NCI-H1436 treated with DMSO at 0.1 percent for 48 hours (cell line): ENCODE results near the gene MERTK.
"Not testable (repeated sequence)": the region's sequence is repeated elsewhere in the genome, so short reads cannot be mapped to it uniquely, and the experiment has no call there.

ENCODE experiments used
- DNase-seq: peaks from one replicate; lab custom pipeline; 2025; lab: John Stamatoyannopoulos, UW

Gene MERTK

GRCh38 chr2:112045446-112046014, 147.1 kb downstream of the MERTK start:
- no peak for DNase-seq

- no peak for DNase-seq
Measured at GRCh38 chr2:112046231-112046630, 147.8 kb downstream of the MERTK start.

GRCh38 chr2:112047537-112048235, 149.3 kb downstream of the MERTK start:
- no peak for DNase-seq

GRCh38 chr2:112048236-112048592, 149.8 kb downstream of the MERTK start:
- no peak for DNase-seq

GRCh38 chr2:112048887-112049286, 150.5 kb downstream of the MERTK start:
- DNase-seq: peak; percentile 59

GRCh38 chr2:112050316-112050715, 151.9 kb downstream of the MERTK start:
- no peak for DNase-seq

- DNase-seq: peak; percentile 52
Measured at GRCh38 chr2:112053917-112054846, 155.8 kb downstream of the MERTK start.

GRCh38 chr2:112054847-112055729, 156.7 kb downstream of the MERTK start, which contains the start of gene TMEM87B:
TMEM87B (plus strand) TSS chr2:112055269; CDS start chr2:112055592, 323 bp downstream.
- DNase-seq: peak; percentile 73

- DNase-seq: no peak
Measured at GRCh38 chr2:112055730-112056625, 157.6 kb downstream of the MERTK start.

- DNase-seq: no peak
Measured at GRCh38 chr2:112056626-112056987, 158.2 kb downstream of the MERTK start.

GRCh38 chr2:112059671-112060070, 161.3 kb downstream of the MERTK start:
- no peak for DNase-seq

GRCh38 chr2:112061299-112061698, 162.9 kb downstream of the MERTK start:
- no peak for DNase-seq

GRCh38 chr2:112061840-112062239, 163.4 kb downstream of the MERTK start:
- no peak for DNase-seq

- DNase-seq: no peak
Measured at GRCh38 chr2:112062894-112063293, 164.5 kb downstream of the MERTK start.

GRCh38 chr2:112065486-112065885, 167.1 kb downstream of the MERTK start:
- DNase-seq: no peak

GRCh38 chr2:112065966-112066365, 167.6 kb downstream of the MERTK start:
- no peak for DNase-seq

GRCh38 chr2:112069794-112070193, 171.4 kb downstream of the MERTK start:
- DNase-seq: not testable (repeated sequence)

- no peak for DNase-seq
Measured at GRCh38 chr2:112073875-112074274, 175.5 kb downstream of the MERTK start.

GRCh38 chr2:112074506-112074905, 176.1 kb downstream of the MERTK start:
- no peak for DNase-seq

GRCh38 chr2:112075490-112076260, 177.3 kb downstream of the MERTK start:
- DNase-seq: no peak
